Fibroblast of skin of left biceps (primary cell): ENCODE data around the gene ANO6.
"Not testable (repeated sequence)": the region's sequence is repeated elsewhere in the genome, so short reads cannot be mapped to it uniquely, and the experiment has no call there.

ENCODE experiments used
- DNase-seq, 2 experiments: peaks; one replicate each; pipeline ENCODE4 v3.0.0-alpha.2; 2013; ENCODE audit warnings: low read depth in 2 of 2

ANO6 gene

DNA sequence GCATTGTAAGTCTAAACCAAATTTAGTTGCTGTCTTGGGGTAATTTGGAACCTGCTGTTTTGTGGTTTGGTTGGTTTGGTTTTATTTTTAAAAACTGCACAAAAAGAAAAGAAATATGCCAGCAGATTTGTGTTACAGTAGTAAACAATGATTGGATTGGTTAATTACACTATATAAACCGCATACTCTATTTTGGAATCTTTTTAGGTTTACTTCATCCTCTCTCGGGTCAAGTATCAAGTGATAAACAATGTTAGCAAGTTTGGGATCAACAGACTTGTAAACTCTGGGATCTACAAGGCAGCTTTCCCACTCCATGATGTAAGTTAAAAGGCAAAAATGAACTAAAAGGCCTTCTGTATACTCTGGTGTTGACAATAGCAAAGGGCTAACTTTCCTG, 132.4 kb downstream of the ANO6 start:
- no peak for DNase-seq

DNA sequence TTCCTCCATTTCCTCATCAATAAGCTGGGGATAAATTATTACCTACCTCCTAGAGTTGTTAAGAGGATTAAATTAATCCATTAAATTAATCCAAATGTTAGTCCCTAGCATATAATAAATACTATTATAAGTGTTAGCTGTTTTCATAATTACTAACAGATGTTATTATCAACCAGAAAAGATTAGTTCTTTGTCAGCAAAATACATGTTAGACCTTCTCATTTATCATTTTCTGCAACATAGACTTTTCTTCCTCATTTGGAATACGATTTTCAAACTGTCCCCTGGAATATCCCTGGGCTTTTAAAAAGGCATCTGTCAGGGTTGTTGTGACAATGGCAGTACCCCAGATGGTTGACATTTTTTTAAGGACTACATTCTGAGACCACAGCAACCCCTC, 133.1 kb downstream of the ANO6 start:
- DNase-seq, result no peak

DNA sequence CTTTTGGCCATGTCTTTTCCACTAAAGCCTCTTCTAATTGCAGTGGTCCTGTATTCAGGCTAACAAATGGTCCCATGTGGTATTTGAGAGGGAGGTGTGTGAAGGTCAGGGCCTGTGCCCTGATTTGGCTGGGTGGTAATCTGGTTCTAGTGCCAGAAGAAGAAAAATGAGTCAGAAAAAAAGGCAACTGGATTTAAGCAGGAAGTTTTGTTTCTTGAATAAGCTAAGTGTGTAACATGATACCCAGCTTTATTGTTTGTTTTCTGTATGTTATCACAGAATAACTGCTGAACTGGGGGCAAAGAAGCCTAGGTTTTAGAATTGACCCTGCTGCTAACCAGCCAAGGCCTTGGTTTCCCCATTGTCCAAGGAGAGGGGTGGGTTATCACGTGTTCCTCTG, 134.0 kb downstream of the ANO6 start:
- no peak for DNase-seq

DNA sequence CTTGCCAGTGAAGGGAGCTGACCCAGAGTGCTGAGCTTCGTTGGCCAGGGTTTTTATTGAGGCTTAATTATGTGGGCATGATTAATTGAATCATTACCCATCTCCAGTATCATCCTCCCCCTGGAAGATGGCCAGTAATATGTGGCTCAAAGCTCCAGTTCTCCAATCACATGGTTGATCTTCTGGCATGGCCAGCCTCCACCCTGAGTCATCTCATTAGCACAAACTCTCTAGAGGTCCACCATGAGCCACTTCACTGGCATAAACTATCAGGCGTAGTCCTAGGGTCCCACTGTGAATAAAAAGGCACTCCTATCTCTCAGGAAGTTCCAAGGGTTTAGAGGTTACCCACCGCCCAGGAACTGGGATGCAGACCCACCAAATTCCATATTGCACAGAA, 135.0 kb downstream of the ANO6 start:
- no peak for DNase-seq

DNA sequence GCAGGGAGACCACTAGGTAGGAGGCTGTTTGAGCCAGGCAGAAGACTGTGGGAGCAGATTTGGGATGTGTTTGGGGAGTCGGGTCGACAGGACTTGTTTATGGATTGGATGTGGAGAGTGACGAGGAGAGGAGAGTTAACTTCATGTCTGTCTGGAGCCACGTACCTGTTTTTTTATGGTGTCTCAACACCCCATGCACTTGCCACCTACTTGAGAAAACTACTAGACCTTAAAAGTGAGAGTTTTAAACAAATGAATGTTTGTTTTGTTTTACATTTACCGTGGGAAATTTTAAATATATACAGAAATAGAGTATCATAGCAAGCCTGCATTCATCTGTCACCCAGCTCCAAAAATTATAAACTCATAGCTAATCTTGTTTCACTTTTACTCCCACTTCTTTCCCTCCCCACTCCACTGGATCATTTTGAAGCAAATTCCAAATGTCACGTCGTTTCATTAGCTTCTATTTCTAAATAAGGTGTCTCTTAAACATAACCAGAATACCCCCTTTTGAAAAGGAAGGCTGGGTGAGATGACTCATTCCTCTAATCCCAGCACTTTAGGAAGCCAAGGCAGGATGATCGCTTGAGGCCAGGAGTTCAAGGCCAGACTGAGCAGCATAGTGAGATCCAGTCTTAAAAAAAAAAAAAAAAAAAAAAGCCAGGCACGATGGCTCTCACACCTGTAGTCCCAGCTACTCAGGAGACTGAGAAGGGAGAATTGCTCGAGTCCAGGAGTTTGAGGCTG, 136.2 kb downstream of the ANO6 start:
- no peak for DNase-seq

DNA sequence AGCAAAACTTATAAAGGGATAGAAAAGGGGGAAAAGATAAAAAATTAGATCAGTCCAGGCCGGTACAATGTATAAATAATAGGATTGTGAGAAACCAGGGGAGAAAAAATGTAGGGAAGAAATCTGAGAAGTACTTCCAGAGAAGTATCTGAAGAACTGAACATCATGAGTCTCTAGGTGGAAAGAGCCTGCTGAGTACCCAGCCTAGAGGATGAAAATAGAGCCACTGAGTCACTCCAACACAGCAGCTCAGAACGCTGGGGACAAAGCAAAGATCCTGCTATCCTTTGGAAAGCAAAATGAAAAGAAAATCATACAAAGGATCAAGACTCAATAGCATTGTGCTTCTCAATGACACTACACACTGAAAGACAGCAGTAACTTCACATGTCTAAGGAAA, 138.0 kb downstream of the ANO6 start:
- no peak for DNase-seq

DNA sequence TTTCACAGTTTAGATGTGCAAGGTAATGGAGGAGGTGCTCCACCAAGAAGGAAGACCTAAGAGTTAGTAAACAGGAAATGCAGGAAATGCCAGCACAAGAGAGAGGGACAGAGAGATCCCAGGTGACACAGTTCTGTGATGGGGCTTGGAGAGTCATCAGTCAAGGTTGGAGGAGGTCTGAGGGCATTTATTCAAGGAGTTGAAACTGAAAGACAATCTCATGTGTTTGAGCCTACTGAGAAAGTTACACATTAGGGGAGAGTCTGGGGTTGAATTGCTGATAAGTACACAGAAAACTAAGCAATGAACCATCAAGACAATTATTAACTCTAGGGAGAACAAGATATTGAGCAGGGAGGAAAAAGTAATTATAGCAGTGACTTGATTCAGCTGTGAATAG, 138.5 kb downstream of the ANO6 start:
- no peak for DNase-seq

DNA sequence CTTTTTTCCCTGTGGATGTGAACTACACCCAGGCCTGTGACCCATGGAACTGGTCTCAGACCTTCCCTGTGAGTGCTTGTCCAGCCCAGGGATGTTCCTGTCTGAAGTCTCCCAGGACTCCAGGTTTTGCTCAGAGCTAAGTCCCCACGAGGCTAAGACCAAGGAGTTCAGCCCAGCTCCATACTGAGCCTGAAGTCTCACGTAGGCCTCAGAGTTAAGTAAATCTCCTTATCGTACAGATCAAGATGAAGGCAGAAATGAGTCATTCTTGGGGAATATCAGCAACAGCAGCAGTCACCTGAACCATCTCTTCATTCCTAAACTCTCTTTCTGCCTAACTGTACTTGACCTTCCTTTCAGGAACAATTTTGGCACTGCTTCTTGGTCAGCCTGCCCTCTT, 139.8 kb downstream of the ANO6 start:
- DNase-seq, result no peak

DNA sequence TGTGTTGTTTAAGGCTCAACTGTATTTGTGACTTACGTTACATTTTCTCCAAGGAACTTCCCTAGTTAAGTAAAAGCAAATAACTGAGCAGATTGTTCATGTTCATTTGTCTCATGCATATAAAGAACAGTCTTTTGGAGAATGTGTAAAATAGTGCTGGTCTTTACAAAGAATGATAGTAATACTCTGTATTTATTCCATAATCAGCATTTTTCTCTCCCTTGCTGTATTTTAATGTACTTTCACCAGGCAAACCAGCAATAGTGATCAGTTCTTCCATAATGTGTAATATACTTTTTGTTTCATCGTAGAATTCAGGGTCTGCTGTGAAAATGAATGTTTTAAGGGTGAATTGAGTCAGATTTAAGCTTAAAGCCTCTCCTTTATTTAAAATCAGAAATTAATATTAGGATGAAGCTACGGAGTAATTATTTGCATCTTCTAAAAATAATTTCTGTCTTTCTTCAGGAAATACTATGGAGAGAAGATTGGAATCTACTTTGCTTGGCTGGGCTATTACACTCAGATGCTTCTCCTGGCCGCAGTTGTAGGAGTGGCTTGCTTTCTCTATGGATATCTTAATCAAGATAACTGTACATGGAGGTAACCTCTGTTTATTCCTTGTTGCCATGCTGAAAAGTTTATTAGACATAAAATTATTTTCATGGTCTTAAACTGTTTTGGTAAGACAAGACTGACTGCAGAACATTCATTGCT, 141.1 kb downstream of the ANO6 start:
- DNase-seq, result no peak

DNA sequence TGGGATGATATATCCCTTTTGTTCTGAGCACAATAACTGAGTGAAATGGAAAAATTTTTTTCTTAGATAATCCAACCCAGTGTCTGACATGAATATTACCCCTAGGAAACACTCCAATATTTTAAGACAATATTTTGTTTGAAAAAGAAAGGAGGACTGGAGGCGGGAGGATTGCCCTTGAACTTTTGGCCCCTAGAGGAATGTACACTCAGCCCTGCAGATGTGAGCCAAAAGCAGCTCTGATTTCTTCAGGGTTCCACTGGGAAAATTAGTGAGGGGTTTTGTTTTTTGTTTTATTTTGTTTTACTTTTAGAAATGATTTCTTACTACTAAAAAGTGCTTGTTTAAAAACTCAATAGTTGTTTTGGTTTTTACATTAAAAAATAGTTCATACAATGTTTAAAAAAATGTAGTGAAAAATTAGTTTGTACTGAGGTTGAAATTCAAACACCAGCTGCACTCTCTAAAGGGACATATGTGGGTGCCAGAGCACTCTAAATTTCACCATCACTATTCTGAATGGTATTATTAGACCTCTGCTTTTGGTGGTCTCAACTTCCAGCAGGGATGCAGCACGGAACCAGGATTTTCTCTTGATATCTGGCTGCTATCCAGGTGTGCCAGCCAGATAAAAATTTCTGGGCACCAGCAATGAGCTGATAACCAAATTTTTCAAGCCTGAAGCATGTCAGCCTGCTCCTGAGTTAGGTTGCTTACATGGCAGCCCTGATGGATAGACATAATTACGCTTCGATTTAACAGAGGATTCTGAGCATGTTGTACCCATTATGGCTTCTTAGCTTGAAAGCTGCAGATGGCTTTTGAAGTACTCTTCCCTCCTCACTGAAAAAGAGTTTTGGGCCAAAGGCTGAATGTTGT, 141.9 kb downstream of the ANO6 start:
- DNase-seq, result no peak

DNA sequence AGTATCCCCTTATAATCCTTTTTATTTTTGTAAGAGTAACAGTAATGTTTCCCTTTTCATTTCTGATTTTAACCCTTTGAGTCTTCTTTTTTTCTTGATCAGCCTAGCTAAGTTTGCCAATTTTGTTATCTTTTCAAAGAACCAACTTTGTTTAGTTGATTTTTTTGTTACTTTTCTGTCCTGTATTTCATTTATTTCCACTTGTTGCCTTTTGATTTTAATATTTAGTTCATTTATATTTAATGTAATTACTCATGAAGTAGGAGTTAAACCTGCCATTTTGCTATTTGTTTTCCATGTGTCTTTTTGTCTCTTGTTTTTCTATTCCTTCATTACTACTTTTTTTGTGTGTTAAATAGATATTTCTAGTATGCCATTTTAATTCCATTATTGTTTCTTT, 146.4 kb downstream of the ANO6 start:
- DNase-seq, result no peak

DNA sequence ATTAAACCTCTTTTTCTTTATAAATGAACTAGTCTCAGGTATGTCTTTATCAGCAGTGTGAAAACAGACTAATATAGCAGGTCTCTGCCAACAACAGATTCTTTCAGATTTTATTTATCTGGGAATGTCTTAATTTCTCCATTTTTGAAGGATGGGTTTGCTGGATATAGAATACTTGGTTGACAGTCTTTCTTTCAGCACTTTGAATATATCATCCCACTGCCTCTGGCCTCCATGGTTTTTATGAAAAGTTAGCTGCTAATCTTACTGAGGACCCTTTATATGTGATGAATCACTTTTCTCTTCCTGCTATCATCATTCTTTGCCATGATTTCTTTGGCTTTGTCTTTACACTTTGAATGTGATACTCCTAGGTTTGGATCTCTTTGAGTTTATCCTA, 148.0 kb downstream of the ANO6 start:
- DNase-seq, result no peak

DNA sequence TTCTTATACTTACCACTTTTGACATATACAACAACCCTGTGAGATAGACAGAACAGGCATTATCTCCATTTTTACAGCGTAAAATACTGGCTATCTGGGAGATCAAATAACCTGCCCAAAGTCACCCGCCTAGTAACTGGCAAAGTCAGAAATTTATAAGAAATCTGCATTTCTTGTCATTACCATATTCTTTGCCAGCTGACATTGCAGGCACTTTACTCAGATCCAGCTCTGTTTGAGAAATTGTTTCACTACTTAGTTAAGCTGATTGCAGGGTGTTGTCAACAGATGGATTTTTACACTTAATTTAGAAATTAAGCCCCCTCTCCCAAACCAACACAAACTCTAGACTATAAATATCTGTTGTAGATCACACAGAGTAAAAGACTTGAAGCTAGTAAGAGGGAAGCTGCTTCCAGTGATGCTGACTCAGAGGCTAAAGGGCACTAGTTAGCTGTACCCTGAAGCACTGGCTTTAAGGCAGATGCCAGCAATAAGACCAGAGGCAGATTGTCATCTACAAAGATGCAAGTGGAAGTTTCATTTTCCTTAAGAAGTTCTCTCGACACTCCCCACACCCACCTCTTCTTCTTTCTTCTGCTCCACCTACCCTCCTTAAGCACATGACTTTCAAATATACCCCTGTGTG, 153.1 kb downstream of the ANO6 start:
- no peak for DNase-seq

DNA sequence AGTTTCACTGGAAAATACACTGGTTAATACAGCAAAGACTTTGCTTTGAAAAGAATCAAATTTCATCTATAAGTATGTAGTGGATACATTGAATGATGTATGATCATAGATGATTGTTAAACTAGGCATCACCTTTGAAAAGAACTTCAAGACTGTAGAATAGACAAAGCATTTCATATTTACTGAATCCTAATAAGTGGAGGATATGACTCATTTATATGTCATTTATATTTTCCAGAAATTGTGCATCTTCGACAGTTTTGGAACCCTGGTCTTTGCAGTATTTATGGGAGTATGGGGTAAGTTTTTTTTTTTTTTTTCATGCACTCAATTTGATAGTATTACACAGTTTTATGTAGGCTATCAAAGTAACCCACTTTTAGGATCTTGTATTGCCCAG, 161.9 kb downstream of the ANO6 start:
- no peak for DNase-seq

DNA sequence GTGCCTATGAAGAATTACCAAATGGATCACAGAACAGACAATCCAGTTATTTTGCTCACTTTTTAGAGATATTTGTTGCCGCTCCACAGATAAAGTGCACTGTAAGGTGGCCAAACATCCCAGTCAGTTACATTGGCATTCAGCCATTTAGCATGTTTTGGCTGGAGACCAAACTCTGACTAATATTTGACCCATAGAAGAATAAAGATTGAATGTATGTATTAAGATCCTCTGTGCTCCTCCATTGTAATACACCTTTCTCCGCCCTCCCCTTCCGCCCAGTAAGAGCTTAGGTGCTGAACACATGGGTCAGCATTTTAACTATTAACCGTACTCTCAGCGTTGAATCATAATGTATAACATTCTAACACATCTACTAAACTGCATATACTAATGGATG, 163.4 kb downstream of the ANO6 start:
- no peak for DNase-seq

DNA sequence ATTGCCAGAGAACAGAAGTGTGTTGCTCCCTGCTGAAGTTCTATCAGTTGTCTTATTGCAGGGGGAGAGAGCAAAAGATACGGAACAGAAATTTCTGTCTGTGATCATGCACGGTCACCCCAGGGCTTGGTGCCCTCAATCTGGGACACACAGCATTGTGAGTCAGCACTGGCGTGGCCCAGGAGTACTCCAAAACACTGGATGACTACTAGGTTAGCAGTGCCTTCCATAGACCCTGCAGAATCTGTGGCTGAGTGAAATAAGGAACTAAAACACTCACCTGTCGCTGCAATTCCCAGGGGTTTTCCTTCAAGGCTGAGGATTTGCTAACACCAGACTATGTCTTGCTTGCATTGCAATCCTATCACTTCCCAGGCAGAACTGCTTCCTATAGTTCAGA, 165.5 kb downstream of the ANO6 start:
- DNase-seq, result no peak

DNA sequence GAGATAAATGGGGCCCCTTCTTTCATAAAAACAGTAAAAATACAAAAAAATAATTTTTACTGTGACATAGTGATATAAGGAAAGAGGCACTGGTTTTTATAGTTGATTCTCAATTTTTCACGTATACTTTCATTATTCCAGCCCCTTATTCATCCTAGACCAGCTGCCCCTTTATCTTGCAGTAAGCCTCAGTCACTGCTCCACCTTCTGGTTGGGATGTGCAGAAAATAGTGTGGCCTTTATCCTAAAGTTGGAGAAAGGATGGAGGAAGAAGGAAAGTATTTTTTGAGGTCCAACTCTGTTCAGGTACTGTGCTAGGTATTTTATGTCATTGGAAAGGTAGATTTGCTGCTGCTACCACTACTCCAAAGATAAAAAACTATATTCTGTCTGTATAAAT, 172.7 kb downstream of the ANO6 start:
- DNase-seq, result no peak

DNA sequence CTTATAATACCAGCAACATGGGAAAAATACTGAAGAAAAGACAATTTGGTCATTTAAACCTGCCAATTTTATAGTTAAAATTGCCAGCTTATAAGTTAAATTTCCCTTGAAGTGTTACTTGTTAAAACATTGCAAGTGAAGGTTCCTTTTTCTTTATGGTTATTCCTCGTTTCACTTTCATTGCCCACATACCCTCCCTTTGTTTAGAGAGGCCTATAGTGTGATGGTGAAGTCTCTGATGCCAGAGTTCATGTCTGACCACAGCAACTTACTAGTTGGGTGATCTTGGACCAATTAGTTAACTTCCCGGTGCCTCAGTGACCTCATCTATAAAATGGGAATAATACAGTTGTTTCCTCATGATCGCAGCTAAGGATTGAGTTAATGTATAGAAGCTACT, 173.5 kb downstream of the ANO6 start:
- DNase-seq, result no peak

DNA sequence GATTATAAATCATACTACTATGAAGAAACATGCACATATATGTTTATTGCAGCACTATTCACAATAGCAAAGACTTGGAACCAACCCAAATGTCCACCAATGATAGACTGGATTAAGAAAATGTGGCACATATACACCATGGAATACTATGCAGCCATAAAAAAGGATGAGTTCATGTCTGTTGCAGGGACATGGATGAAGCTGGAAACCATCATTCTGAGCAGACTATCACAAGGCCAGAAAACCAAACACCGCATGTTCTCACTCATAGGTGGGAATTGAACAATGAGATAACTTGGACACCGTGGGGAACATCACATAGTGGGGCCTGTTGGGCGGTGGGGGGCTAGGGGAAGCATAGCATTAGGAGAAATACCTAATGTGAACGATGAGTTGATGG, 181.6 kb downstream of the ANO6 start:
- DNase-seq, result not testable (repeated sequence)

DNA sequence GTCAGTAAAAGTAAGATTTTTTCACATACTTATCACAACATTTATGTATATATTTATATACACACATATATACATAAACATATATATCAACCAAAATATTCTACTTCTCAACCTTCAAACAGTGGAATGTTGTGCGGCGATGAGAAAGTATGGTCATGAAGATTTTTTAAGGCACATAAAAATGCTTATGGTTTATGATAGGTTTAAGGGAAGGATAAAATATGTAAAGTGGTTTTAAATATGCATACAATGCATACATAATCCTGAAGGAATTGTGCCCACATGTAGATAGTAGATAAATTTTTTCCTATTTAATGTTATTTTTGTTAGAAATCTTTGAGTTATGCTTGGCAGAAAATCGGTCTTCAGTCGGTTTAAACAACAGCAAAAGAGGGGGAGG, 182.7 kb downstream of the ANO6 start:
- DNase-seq, result no peak

DNA sequence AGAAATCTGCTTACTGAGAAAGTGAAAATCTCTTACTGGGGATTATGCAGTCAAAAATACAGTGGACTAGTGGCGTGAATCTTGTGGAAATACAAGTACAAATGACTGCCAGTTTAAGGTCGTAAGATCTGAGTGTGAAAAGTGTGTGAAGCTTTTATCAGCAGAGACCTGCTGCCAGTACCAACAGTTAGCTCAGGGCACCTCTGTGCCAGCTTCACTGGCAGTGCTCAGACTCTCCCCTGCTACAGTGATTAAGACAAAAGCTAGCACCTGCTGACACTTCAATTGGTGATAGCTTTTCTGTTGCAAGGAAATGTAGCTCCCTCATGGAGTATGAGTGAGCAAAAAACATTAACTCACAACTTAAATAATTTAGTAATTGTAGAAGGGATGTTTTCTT, 185.1 kb downstream of the ANO6 start:
- no peak for DNase-seq

DNA sequence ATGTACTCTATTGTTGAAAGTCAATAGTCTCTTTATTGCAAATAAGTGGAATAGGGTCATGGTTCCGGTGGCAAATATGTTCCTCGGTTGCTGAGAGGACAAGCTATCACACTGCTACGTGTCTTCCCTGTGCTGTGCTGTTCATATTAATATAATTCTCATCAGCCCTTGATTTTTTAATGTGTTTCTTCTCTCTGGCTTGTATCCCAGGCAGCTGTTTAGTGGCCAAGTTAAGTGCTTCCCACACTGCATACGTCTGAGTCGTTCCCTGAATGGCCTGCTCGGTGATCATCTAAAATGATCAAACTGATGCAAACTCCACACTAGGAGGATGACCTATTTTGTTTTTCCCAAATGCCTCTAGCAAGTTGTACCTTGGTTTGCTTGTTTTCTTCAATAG, 186.4 kb downstream of the ANO6 start:
- DNase-seq, result no peak
